Keratinocyte (primary cell): ENCODE results near the gene CLRN1.

Source experiments
- CTCF ChIP-seq, 3 experiments: IDR thresholded peaks in 1 of 3; conservative IDR thresholded peaks in 1 of 3; optimal IDR thresholded peaks in 1 of 3; 2 replicates in 2 of 3; 3 replicates in 1 of 3; pipeline versions ENCODE3 to v1.5.1; 2011; ENCODE audit warnings: low read length in 3 of 3, mild to moderate bottlenecking in 3 of 3, moderate library complexity in 2 of 3, control low read depth in 1 of 3, inconsistent platforms in 1 of 3; ENCODE audit not compliant: insufficient read depth in 2 of 3; ENCODE audit errors: extremely low read depth in 1 of 3
- EZH2 ChIP-seq: IDR thresholded peaks from one replicate; pipeline ENCODE4 v1.6.1; 2012; ENCODE audit warnings: inconsistent platforms, mild to moderate bottlenecking, low read length, moderate library complexity

DNA sequence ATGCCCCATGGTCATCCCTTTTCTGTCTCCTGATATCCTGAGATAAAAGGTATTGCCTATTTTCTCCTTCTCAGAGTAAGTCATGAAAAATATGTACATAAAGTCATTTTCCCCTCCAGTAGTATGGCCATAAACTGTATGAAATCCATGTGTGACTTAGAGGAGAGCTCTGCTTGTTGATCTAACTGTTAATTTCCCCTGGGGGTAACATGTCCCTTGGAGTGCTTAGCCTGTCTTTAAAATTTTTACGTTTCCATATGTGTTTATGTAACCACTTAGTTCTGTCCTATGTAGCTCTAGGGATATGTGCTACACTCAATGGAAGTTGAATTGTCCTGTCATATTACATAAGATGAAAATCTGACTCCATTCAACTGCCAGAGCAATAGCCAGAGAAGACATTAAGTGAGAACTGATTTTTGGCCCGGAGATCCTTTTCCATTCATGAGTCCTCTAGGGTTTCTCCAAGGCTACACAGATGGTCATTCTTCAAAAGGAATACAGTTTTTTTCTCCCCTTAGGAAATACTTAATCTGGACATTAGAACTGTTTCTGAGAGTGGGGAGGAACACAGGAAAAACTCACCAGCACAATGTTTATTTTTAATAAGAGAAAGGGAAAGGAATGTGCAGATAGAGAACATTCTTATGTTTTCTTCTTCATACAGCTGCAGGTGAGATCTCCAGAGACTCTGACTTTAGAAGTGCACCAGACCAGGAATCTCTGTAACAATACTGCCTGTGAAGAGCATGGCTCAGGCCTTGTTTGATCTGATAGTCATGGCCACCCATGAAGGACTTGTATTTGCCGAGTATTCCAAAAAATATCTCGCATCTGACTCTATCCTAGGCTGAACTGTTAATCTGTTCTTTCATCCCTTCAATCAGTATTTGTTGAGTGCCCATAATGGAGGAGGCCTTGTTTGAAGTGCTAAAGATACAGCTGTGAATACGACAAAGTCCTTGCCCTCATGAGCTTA is 29.8 kb upstream of the CLRN1 start:
- TF ChIP-seq CTCF (optimal IDR thresholded peaks at IDR 0.05 in 1 of 3, IDR thresholded peaks at IDR 0.05 in 1 of 3, conservative IDR thresholded peaks at IDR 0.05 in 1 of 3; ENCODE audit: extremely low read depth in 1 of 3, insufficient read depth in 2 of 3, low read length in 3 of 3) (no peak), EZH2 (no peak)
